ENCODE measurements around the gene PGAM1.

The PGAM1 gene

GRCh38 chr10:97434055-97434454, 8.1 kb downstream of the PGAM1 start:
- no peak overlapping the region for H3K4me3 Mint-ChIP-seq
- no peaks in the 10 kb centered on the region for H3K9me3 Mint-ChIP-seq
- H3K36me3 Mint-ChIP-seq = peaks cover 5% of the 10 kb centered on the region
- H3K27ac Mint-ChIP-seq = peak overlapping the region; percentile 46
- no peaks in the 10 kb centered on the region for H3K27me3 Mint-ChIP-seq
- H3K4me1 Mint-ChIP-seq = peaks cover 5% of the 10 kb centered on the region

- Mint-ChIP-seq H3K27me3 (no peaks in the 10 kb centered on the region), H3K27ac (peak overlapping the region; percentile 46), H3K4me1 (peaks cover under 1% of the 10 kb centered on the region), H3K9me3 (no peaks in the 10 kb centered on the region), H3K4me3 (no peak overlapping the region), H3K36me3 (peaks cover 5% of the 10 kb centered on the region)
Observed at GRCh38 chr10:97434557-97434956, 8.6 kb downstream of the PGAM1 start.

- Mint-ChIP-seq H3K4me3 (no peak overlapping the region), H3K9me3 (no peaks in the 10 kb centered on the region), H3K27ac (no peak overlapping the region), H3K27me3 (no peaks in the 10 kb centered on the region), H3K4me1 (no peaks in the 10 kb centered on the region), H3K36me3 (peaks cover 8% of the 10 kb centered on the region)
Observed at GRCh38 chr10:97435211-97435610, 9.2 kb downstream of the PGAM1 start.

GRCh38 chr10:97442277-97442676, 16.3 kb downstream of the PGAM1 start:
- Mint-ChIP-seq H3K4me3 (no peak overlapping the region), H3K4me1 (peaks cover 34% of the 10 kb centered on the region), H3K36me3 (peaks cover 11% of the 10 kb centered on the region), H3K9me3 (no peaks in the 10 kb centered on the region), H3K27ac (no peak overlapping the region), H3K27me3 (no peaks in the 10 kb centered on the region)

GRCh38 chr10:97444212-97444611, 18.2 kb downstream of the PGAM1 start:
- H3K4me3 Mint-ChIP-seq = peak overlapping the region; percentile 96
- H3K36me3 Mint-ChIP-seq = peaks cover 13% of the 10 kb centered on the region
- no peaks in the 10 kb centered on the region for H3K27me3 Mint-ChIP-seq
- H3K9me3 Mint-ChIP-seq = no peaks in the 10 kb centered on the region
- peaks cover 53% of the 10 kb centered on the region for H3K4me1 Mint-ChIP-seq
- peak overlapping the region; percentile 68 for H3K27ac Mint-ChIP-seq

GRCh38 chr10:97445357-97445721, 19.3 kb downstream of the PGAM1 start:
- Mint-ChIP-seq H3K4me1 (peaks cover 57% of the 10 kb centered on the region), H3K4me3 (peak overlapping the region; percentile 96), H3K27me3 (no peaks in the 10 kb centered on the region), H3K36me3 (peaks cover 10% of the 10 kb centered on the region), H3K9me3 (no peaks in the 10 kb centered on the region), H3K27ac (peak overlapping the region; percentile 68)

- H3K36me3 Mint-ChIP-seq = peaks cover 12% of the 10 kb centered on the region
- H3K4me1 Mint-ChIP-seq = peaks cover 63% of the 10 kb centered on the region
- H3K4me3 Mint-ChIP-seq = peak within 1 kb of the TSS; percentile 96
- H3K9me3 Mint-ChIP-seq = no peaks in the 10 kb centered on the region
- H3K27me3 Mint-ChIP-seq = no peaks in the 10 kb centered on the region
- peak within 1 kb of the TSS; percentile 68 for H3K27ac Mint-ChIP-seq
Observed at GRCh38 chr10:97445722-97446639, 20.0 kb downstream of the PGAM1 start, which contains the start of the genes EXOSC1 and ZDHHC16. EXOSC1 (minus strand) TSS chr10:97446006; CDS start chr10:97445985, 21 bp downstream. ZDHHC16 (plus strand) TSS chr10:97446175; CDS start chr10:97451676, 5,501 bp downstream.

- peaks cover 79% of the 10 kb centered on the region for H3K4me1 Mint-ChIP-seq
- no peaks in the 10 kb centered on the region for H3K27me3 Mint-ChIP-seq
- no peak overlapping the region for H3K4me3 Mint-ChIP-seq
- peaks cover 8% of the 10 kb centered on the region for H3K36me3 Mint-ChIP-seq
- no peaks in the 10 kb centered on the region for H3K9me3 Mint-ChIP-seq
- H3K27ac Mint-ChIP-seq = peak overlapping the region; percentile 30
Observed at GRCh38 chr10:97450828-97451227, 24.8 kb downstream of the PGAM1 start.

- Mint-ChIP-seq H3K27me3 (no peaks in the 10 kb centered on the region), H3K4me1 (peaks cover 73% of the 10 kb centered on the region), H3K36me3 (peaks cover 8% of the 10 kb centered on the region), H3K27ac (no peak overlapping the region), H3K9me3 (no peaks in the 10 kb centered on the region), H3K4me3 (no peak overlapping the region)
Observed at GRCh38 chr10:97451605-97452004, 25.6 kb downstream of the PGAM1 start.

GRCh38 chr10:97452352-97452751, 26.4 kb downstream of the PGAM1 start:
- peaks cover 66% of the 10 kb centered on the region for H3K4me1 Mint-ChIP-seq
- H3K27me3 Mint-ChIP-seq = no peaks in the 10 kb centered on the region
- peaks cover 8% of the 10 kb centered on the region for H3K36me3 Mint-ChIP-seq
- peak overlapping the region; percentile 98 for H3K27ac Mint-ChIP-seq
- H3K9me3 Mint-ChIP-seq = no peaks in the 10 kb centered on the region
- H3K4me3 Mint-ChIP-seq = no peak overlapping the region

GRCh38 chr10:97454330-97455036, 28.5 kb downstream of the PGAM1 start:
- peak overlapping the region; percentile 76 for H3K4me3 Mint-ChIP-seq
- no peaks in the 10 kb centered on the region for H3K9me3 Mint-ChIP-seq
- H3K36me3 Mint-ChIP-seq = peaks cover 12% of the 10 kb centered on the region
- peak overlapping the region; percentile 98 for H3K27ac Mint-ChIP-seq
- peaks cover 48% of the 10 kb centered on the region for H3K4me1 Mint-ChIP-seq
- H3K27me3 Mint-ChIP-seq = no peaks in the 10 kb centered on the region

- Mint-ChIP-seq H3K4me3 (no peak overlapping the region), H3K27me3 (no peaks in the 10 kb centered on the region), H3K36me3 (peaks cover 12% of the 10 kb centered on the region), H3K4me1 (peaks cover 38% of the 10 kb centered on the region), H3K9me3 (no peaks in the 10 kb centered on the region), H3K27ac (peak overlapping the region; percentile 98)
Observed at GRCh38 chr10:97456034-97456685, 30.2 kb downstream of the PGAM1 start.

- Mint-ChIP-seq H3K4me3 (no peak overlapping the region), H3K36me3 (peaks cover 12% of the 10 kb centered on the region), H3K9me3 (no peaks in the 10 kb centered on the region), H3K27me3 (no peaks in the 10 kb centered on the region), H3K27ac (peak overlapping the region; percentile 77), H3K4me1 (peaks cover 38% of the 10 kb centered on the region)
Observed at GRCh38 chr10:97456686-97457065, 30.7 kb downstream of the PGAM1 start.

- Mint-ChIP-seq H3K27me3 (no peaks in the 10 kb centered on the region), H3K9me3 (no peaks in the 10 kb centered on the region), H3K4me1 (peaks cover 19% of the 10 kb centered on the region), H3K27ac (no peak overlapping the region), H3K36me3 (peaks cover 15% of the 10 kb centered on the region), H3K4me3 (no peak overlapping the region)
Observed at GRCh38 chr10:97459111-97459510, 33.1 kb downstream of the PGAM1 start.

GRCh38 chr10:97459933-97460332, 33.9 kb downstream of the PGAM1 start:
- no peaks in the 10 kb centered on the region for H3K9me3 Mint-ChIP-seq
- no peaks in the 10 kb centered on the region for H3K27me3 Mint-ChIP-seq
- H3K4me1 Mint-ChIP-seq = peaks cover 13% of the 10 kb centered on the region
- peaks cover 14% of the 10 kb centered on the region for H3K36me3 Mint-ChIP-seq
- no peak overlapping the region for H3K4me3 Mint-ChIP-seq
- no peak overlapping the region for H3K27ac Mint-ChIP-seq

Data from activated naive CD4-positive, alpha-beta T cell treated with anti-CD3 and anti-CD28 coated beads, Interleukin-2, amount 50 U/mL, for 24 hours (primary cell).